HG02970 (cell line): Measurements from ENCODE around the gene LRFN2.

Experiments used
- ATAC-seq: cut with Tn5 transposase; IDR thresholded peaks from one replicate; pipeline ENCODE4 v1.9.1; 2021; ENCODE audit warnings: mild to moderate bottlenecking, moderate library complexity, moderate number of reproducible peaks; ENCODE audit not compliant: unreplicated experiment, low FRiP score

The LRFN2 gene

DNA sequence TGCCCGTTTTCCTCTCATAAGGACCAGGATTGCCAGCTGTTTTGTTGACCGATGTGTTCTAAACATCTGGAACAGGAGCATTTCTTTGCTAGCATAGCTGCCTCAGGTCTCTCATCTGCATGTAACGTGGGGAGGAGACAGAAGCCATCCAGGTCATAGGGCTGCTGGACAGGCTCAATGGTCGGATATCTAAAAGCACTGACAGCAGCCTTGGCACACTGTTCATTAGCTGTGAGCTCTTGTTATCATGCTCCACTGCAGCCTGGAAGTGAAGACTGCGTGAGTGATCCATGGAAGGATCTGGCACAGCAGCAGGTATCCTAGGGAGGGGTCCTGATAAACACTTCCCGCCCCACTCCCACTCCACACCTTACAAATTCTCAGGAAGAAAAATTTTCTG, 175.3 kb downstream of the LRFN2 start:
- ATAC-seq, result no peak

GRCh38 chr6:40410821-40411220, 176.3 kb downstream of the LRFN2 start:
- ATAC-seq, result no peak

DNA sequence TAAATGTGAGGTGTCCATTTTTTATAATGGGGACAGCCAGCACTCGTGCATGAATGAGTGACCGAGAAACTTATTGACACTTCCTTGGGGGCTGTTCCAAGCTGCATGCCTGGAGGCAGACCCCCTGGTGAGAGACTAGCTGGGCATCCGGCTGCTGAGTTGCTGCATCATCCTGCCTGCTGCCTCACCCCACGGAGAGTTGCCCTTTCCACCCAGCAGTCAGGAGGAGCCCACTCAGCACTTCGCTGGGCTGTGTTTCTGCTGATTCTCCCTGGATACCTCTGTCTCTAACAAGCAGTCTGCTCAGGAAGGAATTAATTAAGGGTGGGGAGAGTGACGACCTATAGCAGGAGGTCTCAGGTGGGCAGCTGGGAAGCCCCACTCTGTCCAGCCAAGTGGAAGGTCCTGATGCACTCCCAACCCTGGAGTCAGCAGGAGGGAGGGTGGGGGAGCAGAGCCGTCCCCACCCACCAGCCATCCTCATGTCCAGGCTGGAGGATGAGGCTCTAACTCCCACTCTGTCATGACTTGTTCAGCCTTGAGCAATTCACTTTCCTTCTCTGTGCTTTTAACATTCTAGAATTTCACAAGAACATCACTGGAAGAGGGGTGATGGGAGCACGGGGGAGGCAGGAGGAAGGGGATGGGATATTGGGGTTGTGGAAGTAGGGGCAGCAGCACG, 177.3 kb downstream of the LRFN2 start:
- ATAC-seq, result no peak

DNA sequence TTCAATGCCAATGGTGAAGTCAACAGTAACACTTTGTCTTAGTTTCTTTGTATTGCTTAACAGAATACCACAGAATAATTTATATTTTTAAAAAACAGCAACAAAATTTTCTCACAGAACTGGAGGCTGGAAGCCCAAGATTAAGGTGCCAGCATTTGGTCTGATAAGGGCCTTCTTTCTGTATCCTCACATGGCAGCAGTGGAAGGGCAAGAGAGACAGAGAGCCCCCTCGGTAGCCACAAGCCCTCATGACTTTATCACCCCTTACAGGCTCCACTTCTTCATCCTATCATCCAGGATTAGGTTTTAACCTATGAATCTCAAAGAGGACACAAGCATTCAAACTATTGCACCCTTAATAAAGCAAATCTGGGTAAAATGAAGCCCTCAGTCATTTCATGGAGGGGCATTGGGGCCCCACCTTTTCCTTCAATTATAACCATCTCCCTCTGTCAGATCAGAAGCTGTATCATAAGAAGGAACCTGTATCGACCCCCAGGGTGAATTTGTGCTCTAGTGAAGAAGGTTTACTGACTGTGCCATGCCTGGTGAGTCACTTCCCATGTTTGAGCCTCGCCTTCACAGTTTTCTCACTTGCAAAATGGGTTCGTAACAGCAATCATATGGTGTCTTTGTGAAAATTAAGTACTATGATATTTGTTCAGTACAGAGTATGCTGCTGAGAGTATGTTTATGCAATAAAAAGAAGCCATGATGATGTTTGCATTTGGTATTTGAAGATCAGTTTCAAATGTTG, 178.2 kb downstream of the LRFN2 start:
- no peak for ATAC-seq

- ATAC-seq, result no peak
Measured at GRCh38 chr6:40407239-40407638, 179.9 kb downstream of the LRFN2 start.

- no peak for ATAC-seq
Measured at GRCh38 chr6:40406175-40406574, 181.0 kb downstream of the LRFN2 start.

GRCh38 chr6:40400738-40401137, 186.4 kb downstream of the LRFN2 start:
- ATAC-seq, result no peak

DNA sequence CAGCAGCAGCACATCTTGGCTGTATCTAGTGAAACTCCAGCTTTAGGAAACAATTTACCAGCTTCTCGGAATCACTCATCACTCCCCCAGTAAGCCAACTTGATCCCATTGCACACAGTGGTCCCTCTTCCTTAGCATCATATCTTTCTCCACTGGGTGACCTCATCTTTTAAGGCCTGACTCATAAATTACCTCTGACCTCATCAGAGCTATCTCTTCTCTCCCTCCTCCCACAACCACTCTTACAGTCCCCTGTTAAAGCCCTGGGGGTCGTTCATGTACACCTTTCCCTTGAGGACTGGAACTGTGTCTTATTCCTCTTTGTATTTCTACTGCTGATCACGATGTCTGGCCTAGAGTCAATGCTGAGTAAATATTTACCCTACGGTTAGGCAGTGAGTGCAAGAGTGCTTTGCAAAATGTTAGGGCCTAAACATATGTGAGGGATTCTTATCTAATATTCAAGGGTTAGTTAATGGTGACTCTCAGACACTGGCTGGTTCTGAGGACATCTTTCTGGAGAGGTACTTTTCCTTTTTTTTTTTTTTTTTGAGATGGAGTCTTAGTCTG, 187.2 kb downstream of the LRFN2 start:
- no peak for ATAC-seq

DNA sequence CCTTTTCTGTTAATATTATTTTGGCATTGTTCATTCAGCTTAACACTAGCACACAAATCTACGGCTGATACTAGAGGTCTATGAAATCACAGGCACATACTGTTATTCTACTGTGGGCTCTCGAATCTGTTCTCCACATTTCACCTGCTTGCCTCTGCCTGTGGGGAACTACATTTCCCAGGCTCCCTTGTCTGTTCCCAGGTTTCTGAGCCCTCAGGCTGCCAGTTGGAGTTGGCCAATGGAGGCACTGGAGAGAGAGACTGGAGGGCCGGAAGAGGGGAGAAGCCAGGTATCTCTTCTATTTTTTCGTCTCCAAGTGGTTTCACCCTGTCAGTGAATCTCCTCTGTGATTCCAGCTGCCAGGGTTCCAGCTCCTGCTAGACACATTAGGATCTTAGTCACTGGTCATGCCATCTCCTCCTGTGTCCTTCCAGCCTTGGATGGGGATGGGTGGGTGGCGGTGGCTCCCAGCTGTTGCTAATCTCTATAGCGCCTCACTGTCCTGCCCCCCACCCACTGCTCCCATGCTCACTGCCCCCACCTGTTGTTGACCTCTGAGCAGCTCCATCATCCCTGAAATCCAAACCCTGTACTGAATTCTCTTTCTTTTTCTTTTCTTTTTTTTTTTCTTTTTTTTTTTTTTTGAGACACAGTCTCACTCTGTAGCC, 188.2 kb downstream of the LRFN2 start:
- ATAC-seq, result no peak

GRCh38 chr6:40398034-40398691, 189.0 kb downstream of the LRFN2 start:
- ATAC-seq, result no peak

- ATAC-seq, result no peak
Measured at GRCh38 chr6:40397287-40398033, 189.7 kb downstream of the LRFN2 start.

GRCh38 chr6:40395698-40396076, 191.5 kb downstream of the LRFN2 start:
- no peak for ATAC-seq

GRCh38 chr6:40395066-40395697, 192.0 kb downstream of the LRFN2 start:
- no peak for ATAC-seq

DNA sequence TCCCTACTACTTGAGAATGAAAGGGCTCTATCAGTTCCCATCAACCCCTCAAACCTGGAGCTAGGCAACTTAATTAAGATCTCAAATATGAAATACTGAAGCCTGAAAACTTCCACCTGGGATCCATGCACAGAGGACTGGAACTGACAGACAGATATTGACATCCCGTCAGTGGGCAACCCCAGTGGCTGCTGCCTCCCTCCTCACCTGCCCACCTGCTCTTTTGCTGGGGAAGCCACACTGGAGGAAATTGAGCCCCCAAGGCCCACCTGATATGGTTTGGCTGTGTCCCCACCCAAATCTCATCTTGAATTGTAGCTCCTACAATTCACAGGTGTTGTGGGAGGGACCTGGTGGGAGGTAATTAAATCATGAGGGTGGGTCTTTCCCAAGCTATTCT, 192.8 kb downstream of the LRFN2 start:
- no peak for ATAC-seq

- no peak for ATAC-seq
Measured at GRCh38 chr6:40393641-40394040, 193.5 kb downstream of the LRFN2 start.

DNA sequence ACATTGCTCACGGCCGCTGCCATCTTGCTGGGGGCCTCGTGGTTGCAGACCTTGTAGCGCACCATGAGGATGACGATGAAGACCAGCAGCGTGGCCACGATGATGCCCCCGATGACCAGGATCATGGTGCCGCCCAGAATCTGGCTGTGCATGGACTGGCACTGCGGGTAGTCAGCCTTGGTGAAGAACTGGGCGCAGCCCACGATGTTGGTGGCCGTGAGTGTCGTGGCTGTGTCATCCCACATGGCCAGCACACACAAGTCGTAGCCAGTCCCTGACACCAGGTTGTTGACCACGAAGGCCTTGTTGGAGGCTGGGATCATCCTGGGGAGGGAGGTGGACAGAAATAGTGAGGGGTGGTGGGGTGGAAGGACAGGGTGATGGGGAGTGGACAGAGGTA, 194.6 kb downstream of the LRFN2 start:
- ATAC-seq, result no peak

DNA sequence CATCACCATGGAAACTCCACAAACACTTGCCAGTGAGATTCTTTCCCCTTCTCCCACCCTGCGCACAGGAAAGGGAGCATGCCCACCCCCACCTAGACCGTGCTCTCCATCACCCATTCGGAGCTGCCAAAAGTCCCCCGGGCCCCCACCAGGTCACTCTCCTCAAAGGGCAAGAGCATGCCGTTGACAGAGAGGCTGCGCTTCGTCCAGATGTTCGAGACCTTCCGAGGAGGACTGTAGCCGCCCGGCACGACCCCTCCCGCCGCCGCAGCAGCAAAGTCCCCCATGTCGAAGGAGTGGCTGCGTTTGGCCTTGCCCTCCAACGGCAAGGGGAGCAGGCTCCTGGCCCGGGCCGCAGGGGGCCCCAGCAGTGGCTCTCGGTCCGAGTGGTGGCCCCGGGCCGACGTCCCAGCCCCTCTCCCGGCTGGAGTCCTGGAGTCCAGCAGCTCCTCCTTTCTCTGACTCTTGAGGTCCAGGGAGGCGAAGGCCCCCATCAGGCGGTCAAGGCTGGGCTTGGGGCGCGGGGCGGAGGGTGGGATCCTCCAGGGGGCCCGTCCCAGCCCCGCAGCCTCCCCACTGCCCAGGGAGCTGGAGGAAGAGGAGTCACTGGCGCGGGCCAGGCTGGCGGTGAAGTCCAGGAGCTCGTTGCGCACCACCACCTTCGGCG, 195.2 kb downstream of the LRFN2 start:
- ATAC-seq, result no peak

DNA sequence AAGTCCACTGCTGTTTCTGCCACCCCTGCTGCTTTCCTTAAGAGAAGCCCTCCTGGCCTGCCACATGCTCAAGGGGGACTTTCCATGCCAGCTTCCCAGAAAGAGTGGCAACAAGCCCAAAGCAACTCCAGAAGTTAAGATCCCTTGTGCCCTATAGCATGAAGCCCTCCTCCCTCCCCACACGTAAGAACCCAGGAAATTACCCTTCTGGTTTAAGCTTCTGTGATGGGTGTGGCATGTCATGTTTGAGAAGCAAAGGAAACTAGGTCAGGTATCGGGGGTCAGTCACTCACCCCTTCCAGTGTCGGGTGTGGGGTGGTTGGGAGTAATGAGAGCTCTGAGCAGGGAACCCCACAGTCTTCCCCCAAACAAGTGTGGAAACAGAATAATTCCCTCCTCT, 196.1 kb downstream of the LRFN2 start:
- no peak for ATAC-seq

GRCh38 chr6:40390144-40390800, 196.9 kb downstream of the LRFN2 start:
- no peak for ATAC-seq
